LoVo (cell line): ENCODE results near the gene PHTF2.
"Not testable (repeated sequence)": the region's sequence is repeated elsewhere in the genome, so short reads cannot be mapped to it uniquely, and the experiment has no call there.

ENCODE experiments used
- DNase-seq: peaks from one replicate; pipeline ENCODE4 v3.0.0-alpha.2; 2016; ENCODE audit warnings: low spot score

Gene PHTF2

GRCh38 chr7:77830649-77831355 lies 32.2 kb downstream of the PHTF2 start:
- no peak for DNase-seq

- DNase-seq: no peak
Observed at GRCh38 chr7:77831481-77831880, 32.9 kb downstream of the PHTF2 start.

- no peak for DNase-seq
Observed at GRCh38 chr7:77831953-77832352, 33.4 kb downstream of the PHTF2 start.

GRCh38 chr7:77833136-77833535 lies 34.6 kb downstream of the PHTF2 start:
- DNase-seq: no peak

GRCh38 chr7:77836425-77836824 lies 37.9 kb downstream of the PHTF2 start:
- DNase-seq: not testable (repeated sequence)

- DNase-seq: no peak
Observed at GRCh38 chr7:77837275-77837674, 38.7 kb downstream of the PHTF2 start.

GRCh38 chr7:77837966-77838365 lies 39.4 kb downstream of the PHTF2 start:
- DNase-seq: no peak

- no peak for DNase-seq
Observed at GRCh38 chr7:77838929-77839491, 40.4 kb downstream of the PHTF2 start.

GRCh38 chr7:77839919-77840318 lies 41.3 kb downstream of the PHTF2 start:
- no peak for DNase-seq

- no peak for DNase-seq
Observed at GRCh38 chr7:77843194-77843593, 44.6 kb downstream of the PHTF2 start.

- no peak for DNase-seq
Observed at GRCh38 chr7:77846317-77847092, 47.9 kb downstream of the PHTF2 start.

- DNase-seq: no peak
Observed at GRCh38 chr7:77855371-77856083, 57.0 kb downstream of the PHTF2 start.

- DNase-seq: no peak
Observed at GRCh38 chr7:77858278-77858677, 59.7 kb downstream of the PHTF2 start.

- no peak for DNase-seq
Observed at GRCh38 chr7:77859343-77859742, 60.8 kb downstream of the PHTF2 start.

- DNase-seq: no peak
Observed at GRCh38 chr7:77862691-77863090, 64.1 kb downstream of the PHTF2 start.

GRCh38 chr7:77863860-77864259 lies 65.3 kb downstream of the PHTF2 start:
- DNase-seq: no peak

- no peak for DNase-seq
Observed at GRCh38 chr7:77866370-77866769, 67.8 kb downstream of the PHTF2 start.

- peak; percentile 15 for DNase-seq
Observed at GRCh38 chr7:77866786-77867536, 68.4 kb downstream of the PHTF2 start.

- DNase-seq: no peak
Observed at GRCh38 chr7:77867537-77867865, 68.9 kb downstream of the PHTF2 start.

- DNase-seq: not testable (repeated sequence)
Observed at GRCh38 chr7:77872256-77872655, 73.7 kb downstream of the PHTF2 start.

- not testable (repeated sequence) for DNase-seq
Observed at GRCh38 chr7:77873416-77874327, 75.1 kb downstream of the PHTF2 start.
